Measurements from ENCODE around the gene CEP104. TPM values are rescaled to one million over a fixed set of nuclear protein-coding genes. Genes with fewer than 3 reads are reported as not detected.

CEP104 gene
- total RNA-seq, 1 donor from 2014 or later = 23.8 TPM

DNA sequence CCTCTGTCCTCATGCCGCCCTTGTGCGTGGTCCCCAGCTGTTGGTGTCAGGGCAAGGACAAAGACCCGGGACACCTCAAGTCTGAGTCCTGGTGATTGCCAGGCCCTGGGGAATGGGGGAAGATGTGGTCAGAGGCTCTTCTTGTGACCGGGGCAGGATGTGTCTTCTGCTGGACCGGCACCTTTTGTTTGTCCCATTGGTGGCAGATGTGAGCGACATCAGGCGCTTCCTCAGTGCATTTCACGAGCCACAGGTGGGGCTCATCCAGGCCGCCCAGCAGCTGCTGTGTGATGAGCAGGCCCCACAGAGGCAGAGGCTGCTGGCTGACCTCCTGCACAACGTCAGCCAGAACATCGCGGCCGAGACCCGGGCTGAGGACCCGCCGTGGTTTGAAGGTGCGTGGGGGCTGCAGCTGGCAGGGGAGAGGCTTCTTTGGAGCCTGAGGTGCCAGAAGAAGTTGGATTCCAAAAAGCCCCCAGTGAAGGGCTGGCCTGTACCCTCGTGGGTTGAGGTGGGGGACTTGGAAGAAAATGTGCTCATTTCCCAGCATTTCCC lies 8.7 kb upstream of the CEP104 start:
- no peak for DNase-seq

- no peak for DNase-seq
These were observed 7.9 kb upstream of the CEP104 start for GRCh38 chr1:3864884-3865283.

GRCh38 chr1:3863231-3863935 lies 6.4 kb upstream of the CEP104 start:
- no peak for DNase-seq

GRCh38 chr1:3858231-3858981 lies 1.4 kb upstream of the CEP104 start:
- peak; percentile 53 for DNase-seq

- peak; percentile 6 for DNase-seq
These were observed 749 bp upstream of the CEP104 start for GRCh38 chr1:3857791-3858129.

DNA sequence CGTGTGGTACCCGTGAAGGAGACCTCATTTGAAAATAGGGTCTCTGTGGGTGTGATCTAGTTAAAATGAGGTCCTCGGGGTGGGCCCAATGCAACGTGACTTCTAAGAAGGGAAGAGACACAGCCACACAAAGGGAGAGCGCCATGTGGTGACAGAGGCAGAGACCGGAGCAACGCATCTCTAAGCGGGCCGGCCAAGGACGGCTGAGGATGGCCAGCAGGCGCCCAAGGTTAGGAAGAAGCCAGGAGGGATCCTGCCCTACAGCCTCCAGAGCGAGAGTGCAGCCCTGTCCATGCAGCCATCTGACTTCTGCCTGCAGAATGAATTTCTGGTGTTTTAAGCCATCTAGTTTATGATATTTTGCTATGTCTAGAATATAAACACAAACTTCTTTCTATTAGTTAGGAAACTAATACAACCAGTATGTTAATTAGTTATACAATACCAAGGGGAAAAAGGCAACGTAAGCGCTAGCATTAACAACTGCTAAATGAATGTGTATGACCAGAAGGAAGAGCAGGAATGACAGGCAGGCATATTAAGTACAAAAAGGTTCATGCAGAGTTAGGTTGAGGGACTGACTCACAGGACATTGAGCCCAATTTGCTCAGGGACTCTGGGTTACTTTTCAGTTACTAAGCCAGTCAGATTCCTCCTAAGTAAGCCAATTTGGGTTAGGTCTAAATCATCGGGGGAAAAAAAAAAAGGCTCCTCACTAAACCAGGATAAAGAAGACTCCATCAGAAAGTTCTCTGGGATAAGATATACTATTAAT lies 4.1 kb downstream of the CEP104 start:
- DNase-seq = no peak

GRCh38 chr1:3852091-3852490 lies 4.9 kb downstream of the CEP104 start:
- DNase-seq = no peak

GRCh38 chr1:3851292-3851691 lies 5.7 kb downstream of the CEP104 start:
- DNase-seq = no peak

- DNase-seq = no peak
These were observed 6.2 kb downstream of the CEP104 start for GRCh38 chr1:3850857-3851256.

DNA sequence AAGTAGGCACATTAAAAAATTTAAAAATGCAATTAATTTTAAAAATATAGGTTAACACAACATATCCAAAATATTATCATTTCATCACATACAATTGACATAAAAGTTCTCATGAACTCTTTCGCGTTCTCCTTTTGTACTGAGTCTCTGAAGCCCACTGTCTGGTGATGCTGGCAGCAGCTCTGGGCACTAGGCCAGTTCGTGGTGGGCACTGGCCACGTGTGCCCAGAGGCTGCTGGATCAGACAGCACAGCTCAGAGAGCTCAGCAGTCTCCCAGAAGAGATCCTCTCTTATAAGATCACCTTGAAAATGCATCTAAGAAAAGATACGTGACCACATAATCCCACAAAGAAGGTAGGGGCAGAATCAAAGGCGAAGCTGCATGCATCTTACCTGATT lies 9.9 kb downstream of the CEP104 start:
- DNase-seq = peak; percentile 15

GRCh38 chr1:3846541-3846940 lies 10.5 kb downstream of the CEP104 start:
- peak; percentile 85 for DNase-seq

DNA sequence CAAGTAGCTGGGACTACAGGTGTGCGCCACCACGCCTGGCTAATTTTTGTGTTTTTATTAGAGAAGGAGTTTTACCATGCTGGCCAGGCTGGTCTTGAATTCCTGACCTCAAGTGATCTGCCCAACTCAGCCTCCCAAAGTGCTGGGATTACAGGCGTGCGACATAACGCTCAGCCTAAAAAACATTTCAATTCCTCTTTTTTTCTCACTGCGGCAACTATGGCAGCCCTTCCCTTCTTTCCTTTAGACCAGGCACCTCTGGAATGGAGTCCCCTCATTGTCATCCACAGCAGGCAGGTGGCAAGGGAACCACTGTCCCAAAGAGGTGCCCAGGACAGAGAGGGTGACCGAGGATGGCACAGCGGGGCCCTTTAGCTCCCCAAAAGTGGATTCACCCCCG lies 14.1 kb downstream of the CEP104 start:
- DNase-seq = no peak

DNA sequence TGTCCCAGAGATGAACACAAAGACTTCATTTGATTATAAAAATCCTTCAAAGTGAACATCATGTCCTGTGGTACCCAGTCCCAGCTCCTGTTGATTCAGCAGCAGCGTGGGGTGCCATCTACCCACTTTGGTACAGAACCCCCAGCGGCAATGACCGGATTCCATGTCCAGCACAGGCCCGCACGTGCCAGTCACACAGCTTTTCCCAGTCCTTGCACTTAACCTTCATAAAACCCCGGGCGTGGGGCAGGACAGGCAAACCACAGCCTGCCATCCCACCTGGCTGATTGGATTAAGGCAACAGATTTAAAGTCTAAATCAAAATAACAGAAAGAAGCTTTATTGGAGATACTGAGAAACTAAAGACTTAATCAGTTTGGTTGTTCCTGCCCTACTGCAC lies 15.5 kb downstream of the CEP104 start:
- no peak for DNase-seq

DNA sequence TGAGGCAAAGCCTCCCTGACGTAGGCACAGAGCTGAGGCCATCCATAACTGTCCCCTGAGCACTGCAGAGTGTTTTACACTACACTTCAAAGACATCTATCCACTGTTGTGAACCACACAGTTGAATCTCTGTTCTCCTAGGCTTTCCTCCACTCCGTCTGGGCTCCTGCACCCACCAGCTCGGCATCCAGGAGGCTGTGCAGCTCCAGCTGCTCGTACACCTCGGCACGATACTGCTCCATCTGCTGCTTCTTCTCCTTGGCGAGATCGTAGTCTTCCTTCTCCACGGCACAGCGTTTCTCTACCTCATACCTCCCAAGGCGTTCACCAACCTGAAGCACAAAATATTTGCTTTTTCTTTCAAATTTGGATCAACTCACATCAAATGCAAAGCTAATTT lies 18.2 kb downstream of the CEP104 start:
- DNase-seq = no peak

- DNase-seq = no peak
These were observed 19.3 kb downstream of the CEP104 start for GRCh38 chr1:3837685-3838084.

- no peak for DNase-seq
These were observed 19.8 kb downstream of the CEP104 start for GRCh38 chr1:3837200-3837599.

- peak; percentile 74 for DNase-seq
These were observed 20.6 kb downstream of the CEP104 start for GRCh38 chr1:3836421-3836820.

DNA sequence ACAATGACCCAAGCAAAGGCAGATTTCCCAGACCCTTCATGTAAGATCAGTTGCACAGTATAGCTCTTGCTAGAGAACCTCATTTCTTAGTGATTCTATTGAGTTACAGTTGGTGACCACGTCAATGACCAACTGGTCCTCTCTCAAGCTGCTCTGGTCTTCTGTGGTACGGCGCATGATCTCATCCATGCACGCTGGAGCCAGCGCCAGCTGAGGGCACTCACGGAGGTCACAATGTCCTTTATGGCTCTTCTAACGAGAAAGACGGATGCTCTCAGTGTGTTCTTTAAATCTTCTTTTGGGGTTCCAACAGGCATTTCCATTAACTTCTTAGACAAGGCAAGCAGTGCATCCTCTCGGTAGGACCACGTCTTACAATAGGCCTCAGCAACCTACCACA lies 22.3 kb downstream of the CEP104 start:
- no peak for DNase-seq

- DNase-seq = no peak
These were observed 25.3 kb downstream of the CEP104 start for GRCh38 chr1:3831689-3832088.

- no peak for DNase-seq
These were observed 28.6 kb downstream of the CEP104 start for GRCh38 chr1:3828391-3828790.

DNA sequence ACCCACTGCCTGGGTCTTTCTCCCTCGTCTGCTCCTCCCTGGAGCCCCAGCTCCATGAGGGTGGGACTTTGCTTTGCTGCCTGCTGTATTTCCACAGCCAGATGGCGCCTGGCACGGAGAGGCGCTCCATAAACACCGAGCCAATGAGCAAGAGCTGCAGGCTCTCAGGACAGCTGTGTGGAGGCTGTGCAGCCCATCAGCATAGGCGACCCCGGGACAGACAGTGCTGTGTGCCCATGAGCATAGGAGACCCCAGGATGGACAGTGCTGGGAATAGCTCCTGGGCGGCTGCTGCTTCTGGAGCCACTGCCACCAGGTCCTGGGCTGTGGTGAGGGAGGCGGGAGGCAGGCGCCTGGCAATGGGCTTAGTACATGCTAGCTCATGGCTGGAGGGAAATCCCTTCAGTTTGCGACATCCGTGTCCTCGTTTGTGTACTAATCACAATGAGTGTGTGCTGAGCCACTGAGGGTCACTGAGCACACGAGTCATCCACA lies 29.2 kb downstream of the CEP104 start:
- DNase-seq = peak; percentile 7

DNA sequence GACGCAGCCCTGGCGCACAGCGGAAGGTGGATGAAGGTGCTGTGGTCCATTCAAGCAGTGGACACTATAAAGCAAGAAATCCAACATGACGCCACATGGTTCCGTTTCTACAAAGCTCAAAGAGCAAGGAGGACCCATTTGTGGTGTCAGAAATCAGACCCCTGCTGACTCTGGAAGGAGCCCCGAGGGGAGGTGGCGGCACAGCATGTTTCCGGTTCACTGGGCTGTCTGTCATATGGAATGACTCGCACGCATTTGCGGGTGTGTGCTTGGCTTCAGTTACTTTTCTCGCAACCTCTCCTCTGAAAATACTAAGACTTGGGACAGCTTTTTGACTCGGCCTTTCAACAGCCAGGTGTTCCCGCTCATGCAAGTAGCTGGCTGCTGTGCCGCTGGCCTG lies 31.7 kb downstream of the CEP104 start:
- no peak for DNase-seq

GRCh38 chr1:3824650-3825049 lies 32.4 kb downstream of the CEP104 start:
- DNase-seq = no peak

All from dermis blood vessel endothelial cell (primary cell).